ENCODE measurements around the gene CPZ. TPM values are rescaled to one million over a fixed set of nuclear protein-coding genes. Genes with fewer than 3 reads are reported as not detected.

Gene CPZ
- total and polyA plus RNA-seq, 4 donors: 11.9 to 82.0 (median 32.4) TPM

GRCh38 chr4:8555716-8556115 lies 36.8 kb upstream of the CPZ start:
- Histone ChIP-seq H3K36me3 (ENCODE audit: control insufficient read depth, insufficient read depth, low read length) (no peaks in the 10 kb centered on the region), H3K27me3 (ENCODE audit: control insufficient read depth, insufficient read depth, low read length) (no peaks in the 10 kb centered on the region), H3K4me1 (ENCODE audit: control insufficient read depth, insufficient read depth, low read length) (no peaks in the 10 kb centered on the region), H3K9me3 (ENCODE audit: control insufficient read depth, insufficient read depth, low read length) (no peaks in the 10 kb centered on the region), H3K27ac (ENCODE audit: low read depth, low read length) (no peak overlapping the region), H3K4me3 (ENCODE audit: low read depth, low read length) (no peak overlapping the region)
- 80% methylated on average over 4 of the region's 5 CpGs for WGBS (ENCODE audit: insufficient coverage)
- DNase-seq (ENCODE audit: low read depth in 4 of 6, low spot score in 6 of 6): no peak

- Histone ChIP-seq H3K4me1 (ENCODE audit: control insufficient read depth, insufficient read depth, low read length) (no peaks in the 10 kb centered on the region), H3K4me3 (ENCODE audit: low read depth, low read length) (no peak overlapping the region), H3K36me3 (ENCODE audit: control insufficient read depth, insufficient read depth, low read length) (no peaks in the 10 kb centered on the region), H3K27ac (ENCODE audit: low read depth, low read length) (no peak overlapping the region), H3K27me3 (ENCODE audit: control insufficient read depth, insufficient read depth, low read length) (no peaks in the 10 kb centered on the region), H3K9me3 (ENCODE audit: control insufficient read depth, insufficient read depth, low read length) (no peaks in the 10 kb centered on the region)
- no peak for DNase-seq (ENCODE audit: low read depth in 4 of 6, low spot score in 6 of 6)
- WGBS (ENCODE audit: insufficient coverage): 75% methylated on average over 6 of the region's 17 CpGs
These were observed 36.0 kb upstream of the CPZ start for GRCh38 chr4:8556341-8557150.

- Histone ChIP-seq H3K27ac (ENCODE audit: low read depth, low read length) (no peak overlapping the region), H3K4me1 (ENCODE audit: control insufficient read depth, insufficient read depth, low read length) (no peaks in the 10 kb centered on the region), H3K36me3 (ENCODE audit: control insufficient read depth, insufficient read depth, low read length) (no peaks in the 10 kb centered on the region), H3K27me3 (ENCODE audit: control insufficient read depth, insufficient read depth, low read length) (no peaks in the 10 kb centered on the region), H3K4me3 (ENCODE audit: low read depth, low read length) (no peak overlapping the region), H3K9me3 (ENCODE audit: control insufficient read depth, insufficient read depth, low read length) (no peaks in the 10 kb centered on the region)
- 82% methylated on average over 16 of the region's 21 CpGs for WGBS (ENCODE audit: insufficient coverage)
- no peak for DNase-seq (ENCODE audit: low read depth in 4 of 6, low spot score in 6 of 6)
These were observed 35.2 kb upstream of the CPZ start for GRCh38 chr4:8557151-8558076.

- Histone ChIP-seq H3K4me1 (ENCODE audit: control insufficient read depth, insufficient read depth, low read length) (no peaks in the 10 kb centered on the region), H3K27me3 (ENCODE audit: control insufficient read depth, insufficient read depth, low read length) (no peaks in the 10 kb centered on the region), H3K9me3 (ENCODE audit: control insufficient read depth, insufficient read depth, low read length) (no peaks in the 10 kb centered on the region), H3K4me3 (ENCODE audit: low read depth, low read length) (no peak overlapping the region), H3K27ac (ENCODE audit: low read depth, low read length) (no peak overlapping the region), H3K36me3 (ENCODE audit: control insufficient read depth, insufficient read depth, low read length) (no peaks in the 10 kb centered on the region)
- 95% methylated on average over 16 of the region's 21 CpGs for WGBS (ENCODE audit: insufficient coverage)
- no peak for DNase-seq (ENCODE audit: low read depth in 4 of 6, low spot score in 6 of 6)
These were observed 34.2 kb upstream of the CPZ start for GRCh38 chr4:8558080-8558960.

- DNase-seq (ENCODE audit: low read depth in 4 of 6, low spot score in 6 of 6): no peak
These were observed 33.6 kb upstream of the CPZ start for GRCh38 chr4:8559011-8559410.

GRCh38 chr4:8559524-8560264 lies 32.9 kb upstream of the CPZ start:
- no peak overlapping the region for H3K4me3 ChIP-seq (ENCODE audit: low read depth, low read length)

More at GRCh38 chr4:8559011-8559410, 33.6 kb upstream of the CPZ start:
- WGBS (ENCODE audit: insufficient coverage): 94% methylated on average over 11 of the region's 11 CpGs
- Histone ChIP-seq H3K27me3 (ENCODE audit: control insufficient read depth, insufficient read depth, low read length) (no peaks in the 10 kb centered on the region), H3K9me3 (ENCODE audit: control insufficient read depth, insufficient read depth, low read length) (no peaks in the 10 kb centered on the region), H3K36me3 (ENCODE audit: control insufficient read depth, insufficient read depth, low read length) (no peaks in the 10 kb centered on the region), H3K4me3 (ENCODE audit: low read depth, low read length) (no peak overlapping the region), H3K4me1 (ENCODE audit: control insufficient read depth, insufficient read depth, low read length) (no peaks in the 10 kb centered on the region), H3K27ac (ENCODE audit: low read depth, low read length) (no peak overlapping the region)

GRCh38 chr4:8560265-8561047 lies 32.1 kb upstream of the CPZ start:
- 74% methylated on average over 11 of the region's 16 CpGs for WGBS (ENCODE audit: insufficient coverage)

More at GRCh38 chr4:8559524-8560264, 32.9 kb upstream of the CPZ start:
- Histone ChIP-seq H3K27ac (ENCODE audit: low read depth, low read length) (no peak overlapping the region), H3K36me3 (ENCODE audit: control insufficient read depth, insufficient read depth, low read length) (no peaks in the 10 kb centered on the region), H3K4me1 (ENCODE audit: control insufficient read depth, insufficient read depth, low read length) (no peaks in the 10 kb centered on the region), H3K27me3 (ENCODE audit: control insufficient read depth, insufficient read depth, low read length) (no peaks in the 10 kb centered on the region), H3K9me3 (ENCODE audit: control insufficient read depth, insufficient read depth, low read length) (no peaks in the 10 kb centered on the region)
- DNase-seq (ENCODE audit: low read depth in 4 of 6, low spot score in 6 of 6): no peak
- WGBS (ENCODE audit: insufficient coverage): 88% methylated on average over 10 of the region's 12 CpGs

GRCh38 chr4:8564595-8564994 lies 28.0 kb upstream of the CPZ start:
- DNase-seq (ENCODE audit: low read depth in 4 of 6, low spot score in 6 of 6): no peak
- Histone ChIP-seq H3K27ac (ENCODE audit: low read depth, low read length) (no peak overlapping the region), H3K9me3 (ENCODE audit: control insufficient read depth, insufficient read depth, low read length) (no peaks in the 10 kb centered on the region), H3K36me3 (ENCODE audit: control insufficient read depth, insufficient read depth, low read length) (no peaks in the 10 kb centered on the region), H3K4me1 (ENCODE audit: control insufficient read depth, insufficient read depth, low read length) (no peaks in the 10 kb centered on the region), H3K27me3 (ENCODE audit: control insufficient read depth, insufficient read depth, low read length) (no peaks in the 10 kb centered on the region), H3K4me3 (ENCODE audit: low read depth, low read length) (no peak overlapping the region)
- no CpG with 5 or more reads among the region's 1 CpG for WGBS (ENCODE audit: insufficient coverage)

More at GRCh38 chr4:8560265-8561047, 32.1 kb upstream of the CPZ start:
- H3K27ac ChIP-seq (ENCODE audit: low read depth, low read length): no peak overlapping the region
- H3K4me3 ChIP-seq (ENCODE audit: low read depth, low read length): no peak overlapping the region
- no peaks in the 10 kb centered on the region for H3K27me3 ChIP-seq (ENCODE audit: control insufficient read depth, insufficient read depth, low read length)
- no peaks in the 10 kb centered on the region for H3K36me3 ChIP-seq (ENCODE audit: control insufficient read depth, insufficient read depth, low read length)
- no peaks in the 10 kb centered on the region for H3K4me1 ChIP-seq (ENCODE audit: control insufficient read depth, insufficient read depth, low read length)
- no peaks in the 10 kb centered on the region for H3K9me3 ChIP-seq (ENCODE audit: control insufficient read depth, insufficient read depth, low read length)
- no peak for DNase-seq (ENCODE audit: low read depth in 4 of 6, low spot score in 6 of 6)
